Measurements from ENCODE around the gene CTNNA3.

GRCh38 chr10:66301078-66301477 is 1394.9 kb downstream of the CTNNA3 start:
- no peak for TF ChIP-seq CTCF (IDR thresholded peaks at IDR 0.05; ENCODE audit: low read depth, low read length, poor library complexity, severe bottlenecking)
- TF ChIP-seq EZH2phosphoT487 (IDR thresholded peaks at IDR 0.05; ENCODE audit: borderline replicate concordance, low read length) = no peak

Data from DOHH2 (cell line).